ENCODE data around the gene SSR3.

DNA sequence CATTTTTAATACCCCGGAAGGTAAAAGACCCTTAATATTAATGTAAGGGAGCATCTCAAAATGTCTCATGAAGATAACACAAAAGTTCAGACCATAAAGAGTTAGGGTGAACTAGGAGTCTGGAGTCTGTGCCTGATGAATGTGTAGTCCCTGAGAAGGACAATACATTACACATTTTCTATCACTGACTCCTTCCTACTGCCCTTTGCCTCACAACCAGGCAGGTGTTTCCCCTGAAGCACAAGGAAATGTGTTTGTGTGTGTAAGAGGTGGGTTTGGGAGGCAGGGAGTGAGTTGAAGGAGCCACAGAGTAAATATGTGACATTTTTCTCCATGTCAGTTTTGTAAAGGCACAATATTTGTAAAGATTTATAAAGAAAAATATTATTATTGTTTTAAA, 59.1 kb downstream of the SSR3 start:
- TF ChIP-seq, protein P1, sequence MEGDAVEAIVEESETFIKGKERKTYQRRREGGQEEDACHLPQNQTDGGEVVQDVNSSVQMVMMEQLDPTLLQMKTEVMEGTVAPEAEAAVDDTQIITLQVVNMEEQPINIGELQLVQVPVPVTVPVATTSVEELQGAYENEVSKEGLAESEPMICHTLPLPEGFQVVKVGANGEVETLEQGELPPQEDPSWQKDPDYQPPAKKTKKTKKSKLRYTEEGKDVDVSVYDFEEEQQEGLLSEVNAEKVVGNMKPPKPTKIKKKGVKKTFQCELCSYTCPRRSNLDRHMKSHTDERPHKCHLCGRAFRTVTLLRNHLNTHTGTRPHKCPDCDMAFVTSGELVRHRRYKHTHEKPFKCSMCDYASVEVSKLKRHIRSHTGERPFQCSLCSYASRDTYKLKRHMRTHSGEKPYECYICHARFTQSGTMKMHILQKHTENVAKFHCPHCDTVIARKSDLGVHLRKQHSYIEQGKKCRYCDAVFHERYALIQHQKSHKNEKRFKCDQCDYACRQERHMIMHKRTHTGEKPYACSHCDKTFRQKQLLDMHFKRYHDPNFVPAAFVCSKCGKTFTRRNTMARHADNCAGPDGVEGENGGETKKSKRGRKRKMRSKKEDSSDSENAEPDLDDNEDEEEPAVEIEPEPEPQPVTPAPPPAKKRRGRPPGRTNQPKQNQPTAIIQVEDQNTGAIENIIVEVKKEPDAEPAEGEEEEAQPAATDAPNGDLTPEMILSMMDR (IDR thresholded peaks at IDR 0.05) = no peak
- TF ChIP-seq POLR2A (IDR thresholded peaks at IDR 0.05) = no peak

Measured in uterus (tissue), 2 donors.